ENCODE results near the gene S100A7A. TPM values are rescaled to one million over a fixed set of nuclear protein-coding genes. Genes with fewer than 3 reads are reported as not detected.

Gene S100A7A
- total RNA-seq, 1 experiment from 2014 or later = not detected

DNA sequence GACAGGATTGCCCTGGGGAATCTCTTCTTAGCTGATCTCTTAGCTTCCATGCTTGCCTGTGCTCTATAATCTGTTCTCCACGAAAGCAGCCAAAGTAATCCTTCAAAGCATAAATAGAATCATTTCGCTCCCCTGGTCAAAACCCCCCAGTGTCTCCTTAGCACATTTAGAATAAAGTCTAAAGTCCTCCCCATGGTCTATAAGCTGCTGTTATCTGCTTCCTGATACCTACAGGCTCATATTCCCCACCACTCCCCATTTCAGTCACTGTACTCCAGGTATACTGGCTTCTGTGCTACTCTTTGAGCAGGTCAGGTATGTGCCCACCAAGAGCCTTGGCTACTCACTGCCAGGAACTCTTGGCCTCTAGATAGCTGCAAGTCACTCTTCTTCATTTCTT, 43.7 kb upstream of the S100A7A start:
- no peaks in the 10 kb centered on the region for H3K9me3 ChIP-seq (ENCODE audit: control insufficient read depth, insufficient read depth, low read depth, low read length)
- H3K27ac ChIP-seq (ENCODE audit: low read length) = no peak overlapping the region
- POLR2A ChIA-PET = no interaction called here
- H3K27me3 ChIP-seq (ENCODE audit: control insufficient read depth, insufficient read depth, low read length) = peaks cover 10% of the 10 kb centered on the region; the same call in 1 of the 2 replicates
- ATAC-seq (no peak), DNase-seq (ENCODE audit: low read depth, low spot score) (no peak)
- no peak for TF ChIP-seq POLR2AphosphoS5 (IDR thresholded peaks at IDR 0.05; ENCODE audit: low read depth, low read length)
- TF ChIP-seq SIN3A (IDR thresholded peaks at IDR 0.05; ENCODE audit: borderline replicate concordance, insufficient read depth, low read depth, low read length) = no peak
- TF ChIP-seq TCF7L2 (IDR thresholded peaks at IDR 0.05; ENCODE audit: low read depth, low read length) = no peak
- TF ChIP-seq, protein P1, sequence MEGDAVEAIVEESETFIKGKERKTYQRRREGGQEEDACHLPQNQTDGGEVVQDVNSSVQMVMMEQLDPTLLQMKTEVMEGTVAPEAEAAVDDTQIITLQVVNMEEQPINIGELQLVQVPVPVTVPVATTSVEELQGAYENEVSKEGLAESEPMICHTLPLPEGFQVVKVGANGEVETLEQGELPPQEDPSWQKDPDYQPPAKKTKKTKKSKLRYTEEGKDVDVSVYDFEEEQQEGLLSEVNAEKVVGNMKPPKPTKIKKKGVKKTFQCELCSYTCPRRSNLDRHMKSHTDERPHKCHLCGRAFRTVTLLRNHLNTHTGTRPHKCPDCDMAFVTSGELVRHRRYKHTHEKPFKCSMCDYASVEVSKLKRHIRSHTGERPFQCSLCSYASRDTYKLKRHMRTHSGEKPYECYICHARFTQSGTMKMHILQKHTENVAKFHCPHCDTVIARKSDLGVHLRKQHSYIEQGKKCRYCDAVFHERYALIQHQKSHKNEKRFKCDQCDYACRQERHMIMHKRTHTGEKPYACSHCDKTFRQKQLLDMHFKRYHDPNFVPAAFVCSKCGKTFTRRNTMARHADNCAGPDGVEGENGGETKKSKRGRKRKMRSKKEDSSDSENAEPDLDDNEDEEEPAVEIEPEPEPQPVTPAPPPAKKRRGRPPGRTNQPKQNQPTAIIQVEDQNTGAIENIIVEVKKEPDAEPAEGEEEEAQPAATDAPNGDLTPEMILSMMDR (IDR thresholded peaks at IDR 0.05) = no peak
- TF ChIP-seq, protein P2, sequence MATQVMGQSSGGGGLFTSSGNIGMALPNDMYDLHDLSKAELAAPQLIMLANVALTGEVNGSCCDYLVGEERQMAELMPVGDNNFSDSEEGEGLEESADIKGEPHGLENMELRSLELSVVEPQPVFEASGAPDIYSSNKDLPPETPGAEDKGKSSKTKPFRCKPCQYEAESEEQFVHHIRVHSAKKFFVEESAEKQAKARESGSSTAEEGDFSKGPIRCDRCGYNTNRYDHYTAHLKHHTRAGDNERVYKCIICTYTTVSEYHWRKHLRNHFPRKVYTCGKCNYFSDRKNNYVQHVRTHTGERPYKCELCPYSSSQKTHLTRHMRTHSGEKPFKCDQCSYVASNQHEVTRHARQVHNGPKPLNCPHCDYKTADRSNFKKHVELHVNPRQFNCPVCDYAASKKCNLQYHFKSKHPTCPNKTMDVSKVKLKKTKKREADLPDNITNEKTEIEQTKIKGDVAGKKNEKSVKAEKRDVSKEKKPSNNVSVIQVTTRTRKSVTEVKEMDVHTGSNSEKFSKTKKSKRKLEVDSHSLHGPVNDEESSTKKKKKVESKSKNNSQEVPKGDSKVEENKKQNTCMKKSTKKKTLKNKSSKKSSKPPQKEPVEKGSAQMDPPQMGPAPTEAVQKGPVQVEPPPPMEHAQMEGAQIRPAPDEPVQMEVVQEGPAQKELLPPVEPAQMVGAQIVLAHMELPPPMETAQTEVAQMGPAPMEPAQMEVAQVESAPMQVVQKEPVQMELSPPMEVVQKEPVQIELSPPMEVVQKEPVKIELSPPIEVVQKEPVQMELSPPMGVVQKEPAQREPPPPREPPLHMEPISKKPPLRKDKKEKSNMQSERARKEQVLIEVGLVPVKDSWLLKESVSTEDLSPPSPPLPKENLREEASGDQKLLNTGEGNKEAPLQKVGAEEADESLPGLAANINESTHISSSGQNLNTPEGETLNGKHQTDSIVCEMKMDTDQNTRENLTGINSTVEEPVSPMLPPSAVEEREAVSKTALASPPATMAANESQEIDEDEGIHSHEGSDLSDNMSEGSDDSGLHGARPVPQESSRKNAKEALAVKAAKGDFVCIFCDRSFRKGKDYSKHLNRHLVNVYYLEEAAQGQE (IDR thresholded peaks at IDR 0.05; ENCODE audit: insufficient read depth in 1 of 2, low read depth in 2 of 2, low read length in 1 of 2) = no peak
- CTCF ChIA-PET = no interaction called here
- intact Hi-C loops (cut with micrococcal nuclease; ENCODE audit: unreplicated experiment) = no loop called here
- BruUV-seq (replicated peaks) = no TSS peak
- no peaks in the 10 kb centered on the region for H3K4me1 ChIP-seq (ENCODE audit: control insufficient read depth, insufficient read depth, low read length)
- no peak overlapping the region for H3K4me3 ChIP-seq (ENCODE audit: low read depth in 2 of 2, low read length in 2 of 2)
- in situ Hi-C loops (cut with HindIII; ENCODE audit: low pct_unique_long_range_greater_than_20kb, low sequenced_read_pairs) = loop anchor here (25.0 kb wide), 1 partner anchor 240 kb away; the partner anchor contains the start of genes S100A14 and S100A16
- no peaks in the 10 kb centered on the region for H3K36me3 ChIP-seq (ENCODE audit: control insufficient read depth, insufficient read depth, low read length)

DNA sequence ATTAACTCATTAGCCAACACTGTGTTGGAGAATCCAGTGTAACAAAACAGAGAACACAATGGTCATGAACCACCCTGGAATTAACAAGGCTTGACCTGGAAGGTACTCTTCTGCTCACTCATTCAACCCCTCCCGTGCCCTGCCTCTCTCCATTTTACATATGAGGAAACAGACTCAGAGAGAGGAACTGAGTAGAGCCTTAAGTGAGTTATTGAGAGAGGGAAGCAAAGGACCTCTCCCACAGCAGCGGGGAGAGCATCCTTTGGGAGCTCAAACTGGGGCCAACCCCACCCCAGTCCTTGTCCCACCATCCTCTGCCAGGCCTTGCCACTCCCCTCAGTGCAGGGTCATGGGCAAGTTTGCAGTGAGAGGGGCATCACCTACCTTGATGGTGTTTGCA, 42.2 kb upstream of the S100A7A start:
- ChIA-PET POLR2A (no interaction called here), CTCF (no interaction called here)
- BruUV-seq (replicated peaks) = no TSS peak
- H3K27ac ChIP-seq (ENCODE audit: low read length) = no peak overlapping the region
- intact Hi-C loops (cut with micrococcal nuclease; ENCODE audit: unreplicated experiment) = no loop called here
- no peaks in the 10 kb centered on the region for H3K36me3 ChIP-seq (ENCODE audit: control insufficient read depth, insufficient read depth, low read length)
- in situ Hi-C loops (cut with HindIII; ENCODE audit: low pct_unique_long_range_greater_than_20kb, low sequenced_read_pairs) = loop anchor here (25.0 kb wide), 1 partner anchor 238 kb away; the partner anchor contains the start of genes S100A14 and S100A16
- ATAC-seq = no peak
- H3K9me3 ChIP-seq (ENCODE audit: control insufficient read depth, insufficient read depth, low read depth, low read length) = no peaks in the 10 kb centered on the region
- H3K4me3 ChIP-seq (ENCODE audit: low read depth in 2 of 2, low read length in 2 of 2) = no peak overlapping the region
- peaks cover 16% of the 10 kb centered on the region for H3K27me3 ChIP-seq (ENCODE audit: control insufficient read depth, insufficient read depth, low read length)
- no peaks in the 10 kb centered on the region for H3K4me1 ChIP-seq (ENCODE audit: control insufficient read depth, insufficient read depth, low read length)
- no peak for DNase-seq (ENCODE audit: low read depth, low spot score)
- TF ChIP-seq POLR2AphosphoS5 (IDR thresholded peaks at IDR 0.05; ENCODE audit: low read depth, low read length) (no peak), SIN3A (IDR thresholded peaks at IDR 0.05; ENCODE audit: borderline replicate concordance, insufficient read depth, low read depth, low read length) (no peak), TCF7L2 (IDR thresholded peaks at IDR 0.05; ENCODE audit: low read depth, low read length) (no peak)
- TF ChIP-seq, protein P1 (IDR thresholded peaks at IDR 0.05) = no peak
- TF ChIP-seq, protein P2 (IDR thresholded peaks at IDR 0.05; ENCODE audit: insufficient read depth in 1 of 2, low read depth in 2 of 2, low read length in 1 of 2) = no peak

All from Panc1 (cell line).